Measurements from ENCODE around the gene PRCC.

PRCC gene

GRCh38 chr1:156840186-156840897, 73.0 kb downstream of the PRCC start:
- no peaks in the 10 kb centered on the region for H3K9me3 ChIP-seq (ENCODE audit: control insufficient read depth in 1 of 2, low read length in 2 of 2)
- H3K4me3 ChIP-seq (ENCODE audit: low read depth in 1 of 2, low read length in 2 of 2): no peak overlapping the region
- H3K27ac ChIP-seq (ENCODE audit: low read length): no peak overlapping the region
- H3K27me3 ChIP-seq (ENCODE audit: low read depth, low read length): peaks cover 34% of the 10 kb centered on the region
- no peaks in the 10 kb centered on the region for H3K36me3 ChIP-seq (ENCODE audit: control insufficient read depth in 1 of 2, insufficient read depth in 2 of 2, low read length in 2 of 2)
- H3K4me1 ChIP-seq (ENCODE audit: control insufficient read depth in 1 of 2, insufficient read depth in 2 of 2, low read length in 2 of 2): peaks cover 0 to 7% of the 10 kb centered on the region in 2 donors

- peaks cover 34% of the 10 kb centered on the region for H3K27me3 ChIP-seq (ENCODE audit: low read depth, low read length)
- peaks cover 0 to 7% of the 10 kb centered on the region in 2 donors for H3K4me1 ChIP-seq (ENCODE audit: control insufficient read depth in 1 of 2, insufficient read depth in 2 of 2, low read length in 2 of 2)
- no peak overlapping the region for H3K4me3 ChIP-seq (ENCODE audit: low read depth in 1 of 2, low read length in 2 of 2)
Measured at GRCh38 chr1:156840898-156841279, 73.6 kb downstream of the PRCC start.

GRCh38 chr1:156841295-156841855, 74.0 kb downstream of the PRCC start:
- no peaks in the 10 kb centered on the region for H3K9me3 ChIP-seq (ENCODE audit: control insufficient read depth in 1 of 2, low read length in 2 of 2)
- no peak overlapping the region for H3K4me3 ChIP-seq (ENCODE audit: low read depth in 1 of 2, low read length in 2 of 2)
- H3K27me3 ChIP-seq (ENCODE audit: low read depth, low read length): peaks cover 34% of the 10 kb centered on the region
- peaks cover 0 to 7% of the 10 kb centered on the region in 2 donors for H3K4me1 ChIP-seq (ENCODE audit: control insufficient read depth in 1 of 2, insufficient read depth in 2 of 2, low read length in 2 of 2)
- no peak overlapping the region for H3K27ac ChIP-seq (ENCODE audit: low read length)
- H3K36me3 ChIP-seq (ENCODE audit: control insufficient read depth in 1 of 2, insufficient read depth in 2 of 2, low read length in 2 of 2): no peaks in the 10 kb centered on the region

More at GRCh38 chr1:156840898-156841279, 73.6 kb downstream of the PRCC start:
- H3K27ac ChIP-seq (ENCODE audit: low read length): no peak overlapping the region
- H3K9me3 ChIP-seq (ENCODE audit: control insufficient read depth in 1 of 2, low read length in 2 of 2): no peaks in the 10 kb centered on the region
- H3K36me3 ChIP-seq (ENCODE audit: control insufficient read depth in 1 of 2, insufficient read depth in 2 of 2, low read length in 2 of 2): no peaks in the 10 kb centered on the region

- Histone ChIP-seq H3K9me3 (ENCODE audit: control insufficient read depth in 1 of 2, low read length in 2 of 2) (no peaks in the 10 kb centered on the region), H3K27me3 (ENCODE audit: low read depth, low read length) (peaks cover 41% of the 10 kb centered on the region), H3K4me3 (ENCODE audit: low read depth in 1 of 2, low read length in 2 of 2) (no peak overlapping the region)
Measured at GRCh38 chr1:156842618-156843300, 75.4 kb downstream of the PRCC start.

GRCh38 chr1:156844102-156844501, 76.8 kb downstream of the PRCC start:
- no peaks in the 10 kb centered on the region for H3K36me3 ChIP-seq (ENCODE audit: control insufficient read depth in 1 of 2, insufficient read depth in 2 of 2, low read length in 2 of 2)
- peaks cover 0 to 11% of the 10 kb centered on the region in 2 donors for H3K4me1 ChIP-seq (ENCODE audit: control insufficient read depth in 1 of 2, insufficient read depth in 2 of 2, low read length in 2 of 2)
- no peak overlapping the region for H3K27ac ChIP-seq (ENCODE audit: low read length)
- H3K27me3 ChIP-seq (ENCODE audit: low read depth, low read length): peaks cover 38% of the 10 kb centered on the region
- no peaks in the 10 kb centered on the region for H3K9me3 ChIP-seq (ENCODE audit: control insufficient read depth in 1 of 2, low read length in 2 of 2)
- H3K4me3 ChIP-seq (ENCODE audit: low read depth in 1 of 2, low read length in 2 of 2): no peak overlapping the region

More at GRCh38 chr1:156842618-156843300, 75.4 kb downstream of the PRCC start:
- H3K27ac ChIP-seq (ENCODE audit: low read length): no peak overlapping the region
- H3K4me1 ChIP-seq (ENCODE audit: control insufficient read depth in 1 of 2, insufficient read depth in 2 of 2, low read length in 2 of 2): peaks cover 0 to 7% of the 10 kb centered on the region in 2 donors
- H3K36me3 ChIP-seq (ENCODE audit: control insufficient read depth in 1 of 2, insufficient read depth in 2 of 2, low read length in 2 of 2): no peaks in the 10 kb centered on the region

GRCh38 chr1:156844638-156845037, 77.3 kb downstream of the PRCC start:
- Histone ChIP-seq H3K4me3 (ENCODE audit: low read depth in 1 of 2, low read length in 2 of 2) (no peak overlapping the region), H3K27me3 (ENCODE audit: low read depth, low read length) (peaks cover 38% of the 10 kb centered on the region), H3K27ac (ENCODE audit: low read length) (no peak overlapping the region), H3K9me3 (ENCODE audit: control insufficient read depth in 1 of 2, low read length in 2 of 2) (no peaks in the 10 kb centered on the region), H3K4me1 (ENCODE audit: control insufficient read depth in 1 of 2, insufficient read depth in 2 of 2, low read length in 2 of 2) (peaks cover 0 to 11% of the 10 kb centered on the region in 2 donors), H3K36me3 (ENCODE audit: control insufficient read depth in 1 of 2, insufficient read depth in 2 of 2, low read length in 2 of 2) (no peaks in the 10 kb centered on the region)

GRCh38 chr1:156845055-156845952, 78.0 kb downstream of the PRCC start:
- Histone ChIP-seq H3K27me3 (ENCODE audit: low read depth, low read length) (peaks cover 38% of the 10 kb centered on the region), H3K36me3 (ENCODE audit: control insufficient read depth in 1 of 2, insufficient read depth in 2 of 2, low read length in 2 of 2) (no peaks in the 10 kb centered on the region)

GRCh38 chr1:156845953-156846545, 78.7 kb downstream of the PRCC start:
- Histone ChIP-seq H3K27me3 (ENCODE audit: low read depth, low read length) (peaks cover 38% of the 10 kb centered on the region), H3K4me1 (ENCODE audit: control insufficient read depth in 1 of 2, insufficient read depth in 2 of 2, low read length in 2 of 2) (peaks cover 0 to 11% of the 10 kb centered on the region in 2 donors), H3K9me3 (ENCODE audit: control insufficient read depth in 1 of 2, low read length in 2 of 2) (no peaks in the 10 kb centered on the region), H3K4me3 (ENCODE audit: low read depth in 1 of 2, low read length in 2 of 2) (no peak overlapping the region), H3K36me3 (ENCODE audit: control insufficient read depth in 1 of 2, insufficient read depth in 2 of 2, low read length in 2 of 2) (no peaks in the 10 kb centered on the region), H3K27ac (ENCODE audit: low read length) (no peak overlapping the region)

More at GRCh38 chr1:156845055-156845952, 78.0 kb downstream of the PRCC start:
- peaks cover 0 to 11% of the 10 kb centered on the region in 2 donors for H3K4me1 ChIP-seq (ENCODE audit: control insufficient read depth in 1 of 2, insufficient read depth in 2 of 2, low read length in 2 of 2)
- H3K27ac ChIP-seq (ENCODE audit: low read length): no peak overlapping the region
- no peaks in the 10 kb centered on the region for H3K9me3 ChIP-seq (ENCODE audit: control insufficient read depth in 1 of 2, low read length in 2 of 2)
- H3K4me3 ChIP-seq (ENCODE audit: low read depth in 1 of 2, low read length in 2 of 2): no peak overlapping the region

GRCh38 chr1:156846643-156847042, 79.3 kb downstream of the PRCC start:
- no peak overlapping the region for H3K27ac ChIP-seq (ENCODE audit: low read length)
- H3K27me3 ChIP-seq (ENCODE audit: low read depth, low read length): peaks cover 38% of the 10 kb centered on the region
- peaks cover 0 to 11% of the 10 kb centered on the region in 2 donors for H3K4me1 ChIP-seq (ENCODE audit: control insufficient read depth in 1 of 2, insufficient read depth in 2 of 2, low read length in 2 of 2)
- H3K4me3 ChIP-seq (ENCODE audit: low read depth in 1 of 2, low read length in 2 of 2): no peak overlapping the region
- H3K36me3 ChIP-seq (ENCODE audit: control insufficient read depth in 1 of 2, insufficient read depth in 2 of 2, low read length in 2 of 2): no peaks in the 10 kb centered on the region
- no peaks in the 10 kb centered on the region for H3K9me3 ChIP-seq (ENCODE audit: control insufficient read depth in 1 of 2, low read length in 2 of 2)

- peaks cover 33% of the 10 kb centered on the region for H3K27me3 ChIP-seq (ENCODE audit: low read depth, low read length)
- no peaks in the 10 kb centered on the region for H3K36me3 ChIP-seq (ENCODE audit: control insufficient read depth in 1 of 2, insufficient read depth in 2 of 2, low read length in 2 of 2)
- peaks cover 3 to 11% of the 10 kb centered on the region in 2 donors for H3K4me1 ChIP-seq (ENCODE audit: control insufficient read depth in 1 of 2, insufficient read depth in 2 of 2, low read length in 2 of 2)
- no peaks in the 10 kb centered on the region for H3K9me3 ChIP-seq (ENCODE audit: control insufficient read depth in 1 of 2, low read length in 2 of 2)
- H3K27ac ChIP-seq (ENCODE audit: low read length): no peak overlapping the region
- no peak overlapping the region for H3K4me3 ChIP-seq (ENCODE audit: low read depth in 1 of 2, low read length in 2 of 2)
Measured at GRCh38 chr1:156847591-156848460, 80.5 kb downstream of the PRCC start.
